IPS-15b (cell line): ENCODE measurements around the gene LFNG.
A peak's percentile ranks its signal among the peaks of the same experiment; 100 is the strongest.

Experiments used
- H3K27me3 ChIP-seq: one replicate; pipeline ENCODE4 v1.6.1; 2013; ENCODE audit warnings: low read length; ENCODE audit not compliant: control insufficient read depth, insufficient read depth
- H3K36me3 ChIP-seq: one replicate; pipeline ENCODE4 v1.6.1; 2013; ENCODE audit warnings: low read length; ENCODE audit not compliant: control insufficient read depth, insufficient read depth
- H3K4me1 ChIP-seq: one replicate; pipeline ENCODE4 v1.6.1; 2013; ENCODE audit warnings: mild to moderate bottlenecking, low read length; ENCODE audit not compliant: control insufficient read depth, insufficient read depth
- H3K4me3 ChIP-seq: one replicate; pipeline ENCODE4 v1.5.1; 2013; ENCODE audit warnings: low read depth, low read length
- H3K9ac ChIP-seq: one replicate; pipeline ENCODE4 v1.6.1; 2013; ENCODE audit warnings: low read depth, mild to moderate bottlenecking, low read length
- H3K9me3 ChIP-seq: one replicate; pipeline ENCODE4 v1.6.1; 2013; ENCODE audit warnings: mild to moderate bottlenecking, low read length; ENCODE audit not compliant: control insufficient read depth, insufficient read depth

LFNG gene

GRCh38 chr7:2541291-2542010 lies 21.9 kb downstream of the LFNG start:
- H3K9ac ChIP-seq, result no peak overlapping the region
- no peaks in the 10 kb centered on the region for H3K4me1 ChIP-seq
- no peaks in the 10 kb centered on the region for H3K9me3 ChIP-seq
- no peaks in the 10 kb centered on the region for H3K27me3 ChIP-seq
- peaks cover 59% of the 10 kb centered on the region for H3K36me3 ChIP-seq
- H3K4me3 ChIP-seq, result no peak overlapping the region

DNA sequence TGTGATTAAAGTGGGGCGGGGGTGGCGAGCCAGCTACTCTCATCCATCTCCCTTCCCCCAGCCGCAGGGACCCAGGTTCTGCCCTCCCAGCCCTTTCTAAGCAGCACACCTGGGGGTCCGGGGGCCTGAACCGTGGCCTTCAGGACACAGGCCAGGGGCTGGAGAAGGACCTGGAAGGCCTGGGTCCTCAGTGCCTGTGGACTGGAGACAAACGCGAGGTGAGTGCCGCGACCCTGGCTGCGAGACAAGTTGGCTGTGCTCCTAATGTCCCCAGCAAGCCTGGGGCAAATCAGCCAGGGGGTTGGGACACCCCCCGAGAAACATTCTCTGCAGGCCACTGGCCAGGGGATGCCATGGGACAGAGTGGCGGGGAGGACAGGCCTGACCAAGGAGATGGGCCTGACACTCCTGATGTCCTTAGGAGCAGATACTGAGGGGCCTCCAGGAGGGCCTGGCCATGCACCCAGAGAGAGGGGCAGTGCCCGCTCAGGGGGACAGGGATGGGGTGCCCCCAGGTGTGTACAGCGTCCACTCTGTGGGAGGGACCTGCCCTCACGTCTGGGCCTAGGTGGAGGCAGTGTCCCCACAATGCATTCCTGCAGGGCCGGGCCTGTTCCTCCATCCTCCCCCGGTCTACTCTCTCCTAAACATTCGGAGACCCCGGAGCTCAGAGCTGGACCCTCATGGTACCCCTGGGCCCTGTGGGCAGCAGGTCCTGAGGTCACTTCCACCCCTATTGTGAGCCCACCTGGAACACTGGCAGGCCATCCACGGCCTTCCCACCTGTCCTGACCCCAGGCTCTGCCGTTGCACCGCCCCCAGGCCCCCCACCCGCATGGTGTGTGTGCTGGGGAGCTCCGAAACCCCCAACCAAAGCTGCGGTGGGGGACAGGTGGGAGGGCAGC lies 22.7 kb downstream of the LFNG start:
- H3K4me3 ChIP-seq, result no peak overlapping the region
- no peaks in the 10 kb centered on the region for H3K27me3 ChIP-seq
- no peak overlapping the region for H3K9ac ChIP-seq
- peaks cover 66% of the 10 kb centered on the region for H3K36me3 ChIP-seq
- no peaks in the 10 kb centered on the region for H3K4me1 ChIP-seq
- no peaks in the 10 kb centered on the region for H3K9me3 ChIP-seq

DNA sequence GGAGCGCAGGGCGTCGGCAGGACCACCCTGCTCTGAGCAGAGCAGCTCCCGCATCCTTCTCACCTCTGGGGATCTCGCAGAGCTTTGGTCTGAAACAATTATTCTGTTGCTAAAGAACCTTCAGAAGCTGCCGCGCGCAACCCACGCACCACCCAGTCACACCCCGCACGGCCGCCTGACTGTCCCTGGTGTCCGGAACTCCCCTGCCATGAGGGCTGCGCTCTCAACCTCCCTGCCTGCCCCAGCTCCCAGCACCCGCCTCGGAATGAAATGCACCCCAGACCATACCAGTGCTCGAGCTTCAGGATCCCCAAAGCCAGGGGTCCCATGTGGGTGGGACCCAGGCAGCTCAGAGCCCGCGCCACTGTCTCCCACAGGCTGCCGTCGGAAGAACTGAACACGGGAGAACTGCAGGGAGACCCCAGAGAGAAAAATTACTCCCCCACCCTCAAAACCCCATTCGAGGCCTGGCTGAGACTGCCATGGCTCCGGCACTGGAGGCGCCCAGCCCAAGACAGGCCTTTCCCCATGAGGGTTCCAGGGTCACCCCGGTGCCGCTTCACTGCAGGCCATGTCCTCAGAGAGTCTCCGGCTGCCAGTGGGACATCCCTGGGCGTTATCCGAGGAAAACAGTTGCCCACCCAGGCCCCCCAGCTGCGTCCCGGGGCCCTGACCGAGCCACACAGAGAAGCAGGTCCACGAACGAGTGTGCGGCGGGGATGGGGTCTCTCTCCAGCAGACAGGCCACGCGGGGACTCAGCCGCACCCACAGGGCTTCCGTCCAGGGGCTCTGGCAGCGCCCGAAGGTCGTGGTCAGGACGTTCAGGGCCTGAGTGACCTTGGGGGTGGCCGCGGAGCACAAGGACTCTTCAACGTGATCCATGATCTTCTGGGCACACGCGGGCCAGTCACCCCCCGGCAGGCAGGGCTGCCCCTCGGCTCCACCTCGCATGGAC lies 23.6 kb downstream of the LFNG start:
- no peak overlapping the region for H3K9ac ChIP-seq
- H3K4me1 ChIP-seq, result no peaks in the 10 kb centered on the region
- H3K9me3 ChIP-seq, result no peaks in the 10 kb centered on the region
- H3K36me3 ChIP-seq, result peaks cover 64% of the 10 kb centered on the region
- no peak overlapping the region for H3K4me3 ChIP-seq
- H3K27me3 ChIP-seq, result no peaks in the 10 kb centered on the region

DNA sequence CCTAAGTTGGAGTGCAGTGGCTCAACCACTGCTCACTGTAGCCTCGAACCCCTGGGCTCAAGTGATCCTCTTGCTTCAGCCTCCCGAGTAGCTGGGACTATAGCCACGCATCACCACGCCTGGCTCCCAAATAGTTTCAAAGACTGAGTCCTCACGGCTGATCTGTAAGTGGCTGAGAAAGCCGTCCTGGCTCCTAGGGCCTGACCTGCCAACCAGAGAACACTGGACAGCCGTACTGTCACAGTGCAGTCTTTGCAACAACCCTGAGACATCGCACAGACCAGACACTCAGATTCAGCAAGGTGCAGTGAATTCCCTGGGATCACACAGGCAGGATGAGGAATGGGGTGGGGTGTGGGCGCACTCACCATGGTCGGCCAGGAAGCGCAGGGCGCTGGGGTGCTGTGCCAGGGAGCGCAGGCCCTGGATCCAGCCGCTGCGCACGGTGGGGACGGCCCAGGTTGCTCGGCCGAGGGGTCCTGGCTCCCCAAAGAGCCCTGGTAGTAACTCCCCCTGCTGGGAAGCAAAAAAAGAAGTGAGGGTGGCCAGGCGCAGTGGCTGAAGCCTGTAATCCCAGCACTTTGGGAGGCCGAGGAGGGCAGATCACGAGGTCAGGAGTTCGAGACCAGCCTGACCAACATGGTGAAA lies 25.1 kb downstream of the LFNG start:
- Histone ChIP-seq H3K9me3 (no peaks in the 10 kb centered on the region), H3K27me3 (no peaks in the 10 kb centered on the region), H3K4me1 (no peaks in the 10 kb centered on the region), H3K4me3 (no peak overlapping the region), H3K9ac (no peak overlapping the region), H3K36me3 (peaks cover 54% of the 10 kb centered on the region)

DNA sequence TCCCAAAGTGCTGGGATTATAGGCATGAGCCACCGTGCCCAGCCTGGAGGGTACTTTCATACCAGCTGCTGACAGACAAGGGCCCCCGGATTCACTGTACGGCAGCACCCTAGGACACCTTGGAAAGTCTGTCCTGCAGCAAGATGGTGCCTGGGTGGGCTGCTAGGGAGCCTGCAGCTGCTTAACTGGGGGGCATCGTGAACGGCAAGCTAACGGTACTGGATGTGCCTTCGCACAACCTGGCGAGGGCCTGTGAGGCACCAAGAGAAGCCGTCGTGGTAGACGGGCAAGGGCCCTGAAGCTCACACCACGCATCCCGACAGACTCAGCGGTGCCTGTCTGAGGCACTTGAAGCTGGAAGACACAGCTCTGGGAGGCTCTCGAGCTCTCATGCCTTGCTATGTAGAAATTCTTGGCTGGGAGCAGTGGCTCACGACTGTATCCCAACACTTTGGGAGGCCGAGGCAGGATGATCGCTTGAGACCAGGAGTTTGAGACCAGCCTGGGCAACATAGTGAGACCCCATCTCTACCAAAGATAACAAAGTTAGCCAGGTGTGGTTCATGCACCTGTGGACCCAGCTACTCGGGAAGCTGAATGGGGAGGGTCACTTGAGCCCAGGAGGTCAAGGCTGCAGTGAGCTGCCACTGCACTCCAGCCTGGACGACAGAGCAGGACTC lies 26.3 kb downstream of the LFNG start:
- H3K9me3 ChIP-seq, result no peaks in the 10 kb centered on the region
- H3K4me3 ChIP-seq, result no peak overlapping the region
- no peaks in the 10 kb centered on the region for H3K4me1 ChIP-seq
- no peak overlapping the region for H3K9ac ChIP-seq
- peaks cover 45% of the 10 kb centered on the region for H3K36me3 ChIP-seq
- H3K27me3 ChIP-seq, result no peaks in the 10 kb centered on the region

GRCh38 chr7:2546776-2547586 lies 27.4 kb downstream of the LFNG start:
- Histone ChIP-seq H3K4me1 (no peaks in the 10 kb centered on the region), H3K36me3 (peaks cover 37% of the 10 kb centered on the region)

DNA sequence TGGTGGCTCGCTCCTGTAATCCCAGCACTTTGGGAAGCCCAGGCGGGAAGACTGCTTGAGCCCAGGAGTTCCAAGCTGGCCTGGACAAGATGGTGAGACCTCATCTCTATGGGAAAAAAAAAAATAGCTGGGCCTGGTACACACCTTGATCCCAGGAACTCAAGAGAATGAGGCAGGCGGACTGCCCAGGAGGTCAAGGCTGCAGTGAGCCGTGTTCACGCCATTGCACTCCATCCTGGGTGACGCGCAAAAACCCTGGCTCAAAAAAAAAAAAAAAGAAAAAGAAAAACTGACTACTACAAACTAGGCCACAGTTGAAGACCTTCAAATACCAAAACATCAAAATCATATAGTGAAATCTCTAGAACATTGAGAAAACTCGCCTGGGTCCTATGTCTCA lies 31.8 kb downstream of the LFNG start:
- H3K9me3 ChIP-seq, result no peaks in the 10 kb centered on the region

More at GRCh38 chr7:2546776-2547586, 27.4 kb downstream of the LFNG start:
- Histone ChIP-seq H3K9me3 (no peaks in the 10 kb centered on the region), H3K9ac (no peak overlapping the region), H3K4me3 (no peak overlapping the region), H3K27me3 (no peaks in the 10 kb centered on the region)

DNA sequence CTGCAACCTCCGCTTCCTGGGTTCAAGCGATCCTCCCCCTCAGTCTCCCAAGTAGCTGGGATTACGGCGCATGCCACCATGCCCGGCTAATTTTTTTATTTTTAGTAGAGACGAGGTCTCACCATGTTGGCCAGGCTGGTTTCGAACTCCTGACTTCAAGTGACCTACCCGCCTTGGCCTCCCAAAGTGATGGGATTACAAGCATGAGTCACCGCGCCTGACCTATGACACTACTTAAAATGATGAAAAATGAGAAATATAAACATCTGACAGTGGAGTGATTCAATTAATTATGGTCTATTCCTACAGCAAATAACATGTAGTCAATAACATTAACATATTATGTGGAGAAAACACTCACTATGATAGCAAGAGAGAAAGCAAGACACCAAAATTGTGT lies 33.5 kb downstream of the LFNG start:
- Histone ChIP-seq H3K27me3 (no peaks in the 10 kb centered on the region), H3K4me1 (no peaks in the 10 kb centered on the region), H3K9ac (no peak overlapping the region), H3K36me3 (peaks cover 5% of the 10 kb centered on the region), H3K4me3 (no peak overlapping the region), H3K9me3 (no peaks in the 10 kb centered on the region)

More for the DNA sequence above, 31.8 kb downstream of the LFNG start:
- Histone ChIP-seq H3K27me3 (no peaks in the 10 kb centered on the region), H3K36me3 (peaks cover 13% of the 10 kb centered on the region), H3K9ac (no peak overlapping the region), H3K4me1 (no peaks in the 10 kb centered on the region), H3K4me3 (no peak overlapping the region)

GRCh38 chr7:2553831-2554581 lies 34.4 kb downstream of the LFNG start:
- Histone ChIP-seq H3K9me3 (no peaks in the 10 kb centered on the region), H3K4me1 (no peaks in the 10 kb centered on the region), H3K9ac (no peak overlapping the region), H3K27me3 (no peaks in the 10 kb centered on the region), H3K4me3 (peak overlapping the region; percentile 82), H3K36me3 (peaks cover 4% of the 10 kb centered on the region)
